Measurements from ENCODE around the gene PANK1.
"Not testable (repeated sequence)": the region's sequence is repeated elsewhere in the genome, so short reads cannot be mapped to it uniquely, and the experiment has no call there.

Gene PANK1

DNA sequence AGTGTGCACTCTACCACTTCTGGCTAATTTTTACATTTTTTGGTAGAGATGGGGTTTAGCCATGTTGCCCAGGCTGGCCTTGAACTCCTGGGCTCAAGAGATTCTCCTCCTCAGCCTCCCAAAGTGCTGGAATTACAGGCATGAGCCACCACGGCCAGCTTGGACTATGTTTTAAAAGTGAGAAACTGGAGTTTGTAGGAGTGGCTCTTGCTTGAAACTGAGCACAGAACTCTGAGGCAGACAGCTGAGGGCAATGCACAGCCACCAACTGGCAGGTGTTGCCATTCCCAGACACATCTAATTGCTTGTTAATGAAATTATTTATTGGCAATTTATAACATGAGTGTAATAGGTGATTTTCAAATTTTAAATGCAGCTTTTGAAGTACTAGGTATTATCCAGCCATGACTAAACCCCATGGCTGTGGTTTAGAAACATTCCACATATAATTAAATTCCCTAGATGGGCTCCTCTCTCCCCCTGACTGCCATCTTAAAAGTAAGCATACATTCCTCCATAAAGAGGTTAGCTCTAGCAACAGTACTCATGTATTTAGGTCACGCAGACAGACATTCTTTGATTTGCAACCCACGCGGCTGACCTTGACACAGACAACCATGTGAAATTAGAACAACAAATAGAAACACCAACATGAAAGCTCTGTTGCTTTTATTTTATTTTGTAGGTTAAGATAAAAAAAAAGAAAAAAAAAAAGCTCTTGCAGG lies 19.8 kb downstream of the PANK1 start:
- no peak for ATAC-seq (replicated peaks)
- DNase-seq, result no peak
- Mint-ChIP-seq H3K27ac (no peak overlapping the region), H3K9me3 (peaks cover 0 to 2% of the 10 kb centered on the region in 2 donors), H3K4me1 (ENCODE audit: low read depth in 2 of 2) (no peaks in the 10 kb centered on the region), H3K4me3 (no peak overlapping the region), H3K27me3 (no peaks in the 10 kb centered on the region), H3K36me3 (ENCODE audit: insufficient read depth) (no peaks in the 10 kb centered on the region)

DNA sequence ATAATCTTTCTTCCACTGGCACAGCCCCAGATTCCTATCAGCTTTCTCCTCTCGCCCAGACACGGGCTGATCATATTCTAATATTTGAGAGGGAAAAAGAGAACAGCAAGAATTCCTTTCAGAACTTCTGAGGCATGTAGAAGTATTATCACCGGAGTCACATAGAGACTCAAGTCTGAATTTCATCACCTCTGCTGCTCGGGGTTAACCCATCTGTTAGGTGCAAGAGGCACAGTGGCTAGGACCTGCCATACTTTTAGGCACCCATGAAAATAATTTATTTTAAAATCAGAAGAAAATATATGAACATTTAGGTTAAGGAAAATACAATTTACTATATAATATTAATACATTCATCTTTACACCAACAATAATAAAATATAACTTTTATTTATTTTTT lies 21.0 kb downstream of the PANK1 start:
- Mint-ChIP-seq H3K36me3 (ENCODE audit: insufficient read depth) (no peaks in the 10 kb centered on the region), H3K4me3 (no peak overlapping the region), H3K4me1 (ENCODE audit: low read depth in 2 of 2) (no peaks in the 10 kb centered on the region), H3K27me3 (no peaks in the 10 kb centered on the region), H3K9me3 (peaks cover 0 to 8% of the 10 kb centered on the region in 2 donors), H3K27ac (no peak overlapping the region)
- ATAC-seq (replicated peaks) (no peak), DNase-seq (no peak)

DNA sequence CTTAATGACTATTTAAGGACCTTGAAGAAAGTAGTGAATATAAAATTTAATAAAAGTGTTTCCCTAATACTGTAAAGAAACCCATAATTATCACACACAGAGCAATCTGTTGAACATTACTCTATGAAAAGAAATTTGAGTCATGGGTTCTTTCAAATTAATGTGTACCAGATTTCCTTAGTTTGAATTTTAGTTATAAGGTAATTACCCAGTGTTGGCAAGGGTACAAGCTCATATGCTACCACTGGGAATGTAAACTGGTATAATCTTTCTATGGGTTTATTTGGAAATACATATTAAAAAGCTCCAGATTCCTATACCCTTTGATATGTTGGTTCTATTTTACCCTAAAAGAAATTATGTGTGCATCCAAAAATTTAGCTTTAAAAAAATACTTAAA lies 22.9 kb downstream of the PANK1 start:
- no peak for DNase-seq
- no peak for ATAC-seq (replicated peaks)

DNA sequence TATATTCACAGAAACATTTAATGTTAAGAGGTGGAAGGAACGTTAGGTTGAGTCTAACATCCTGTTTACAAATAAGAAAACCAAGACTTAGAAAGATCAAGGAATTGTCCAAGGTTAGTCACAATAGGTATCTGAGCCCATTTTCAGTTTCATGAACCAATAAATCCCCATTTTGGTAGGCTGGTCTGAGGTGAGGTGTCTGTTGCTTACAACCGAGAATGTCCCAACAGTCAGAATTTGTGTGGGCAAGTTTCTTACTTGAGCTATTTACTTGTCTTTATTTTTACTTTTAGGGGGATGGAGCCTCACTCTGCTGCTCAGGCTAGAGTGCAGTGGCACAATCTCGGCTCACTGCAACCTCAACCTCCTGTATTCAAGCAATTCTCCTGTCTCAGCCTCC lies 23.6 kb downstream of the PANK1 start:
- ATAC-seq (replicated peaks) (no peak), DNase-seq (no peak)
- H3K4me3 Mint-ChIP-seq, result no peak overlapping the region
- H3K4me1 Mint-ChIP-seq (ENCODE audit: low read depth in 2 of 2), result no peaks in the 10 kb centered on the region
- peaks cover 0 to 8% of the 10 kb centered on the region in 2 donors for H3K9me3 Mint-ChIP-seq
- no peaks in the 10 kb centered on the region for H3K27me3 Mint-ChIP-seq
- no peak overlapping the region for H3K27ac Mint-ChIP-seq
- H3K36me3 Mint-ChIP-seq (ENCODE audit: insufficient read depth), result no peaks in the 10 kb centered on the region

More for the DNA sequence above, 22.9 kb downstream of the PANK1 start:
- no peak overlapping the region for H3K4me3 Mint-ChIP-seq
- no peaks in the 10 kb centered on the region for H3K36me3 Mint-ChIP-seq (ENCODE audit: insufficient read depth)
- no peaks in the 10 kb centered on the region for H3K4me1 Mint-ChIP-seq (ENCODE audit: low read depth in 2 of 2)
- H3K27me3 Mint-ChIP-seq, result no peaks in the 10 kb centered on the region
- H3K9me3 Mint-ChIP-seq, result peaks cover 0 to 8% of the 10 kb centered on the region in 2 donors
- H3K27ac Mint-ChIP-seq, result no peak overlapping the region

DNA sequence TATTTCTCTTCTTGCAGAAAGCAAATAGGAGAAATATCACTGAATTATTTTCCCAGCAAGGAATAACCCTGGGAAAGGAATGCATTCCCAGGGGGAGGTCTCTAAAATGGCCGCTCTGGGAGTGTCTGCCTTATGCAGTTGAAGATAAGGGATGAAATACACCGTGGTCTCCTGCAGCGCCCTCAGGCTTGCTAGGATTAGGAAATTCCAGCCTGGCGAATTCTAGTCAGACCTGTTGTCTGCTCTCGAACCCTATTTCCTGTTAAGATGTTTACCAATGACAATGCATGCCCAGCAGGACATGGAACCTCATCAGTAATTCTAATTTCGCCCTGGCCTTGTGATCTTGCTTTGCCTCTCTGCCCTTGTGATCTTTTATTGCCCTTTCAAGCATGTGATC lies 24.7 kb downstream of the PANK1 start:
- DNase-seq; ATAC-seq (replicated peaks); H3K27me3 Mint-ChIP-seq; H3K4me3 Mint-ChIP-seq; H3K27ac Mint-ChIP-seq; H3K36me3 Mint-ChIP-seq (ENCODE audit: insufficient read depth); H3K9me3 Mint-ChIP-seq; H3K4me1 Mint-ChIP-seq (ENCODE audit: low read depth in 2 of 2): not testable (repeated sequence)

DNA sequence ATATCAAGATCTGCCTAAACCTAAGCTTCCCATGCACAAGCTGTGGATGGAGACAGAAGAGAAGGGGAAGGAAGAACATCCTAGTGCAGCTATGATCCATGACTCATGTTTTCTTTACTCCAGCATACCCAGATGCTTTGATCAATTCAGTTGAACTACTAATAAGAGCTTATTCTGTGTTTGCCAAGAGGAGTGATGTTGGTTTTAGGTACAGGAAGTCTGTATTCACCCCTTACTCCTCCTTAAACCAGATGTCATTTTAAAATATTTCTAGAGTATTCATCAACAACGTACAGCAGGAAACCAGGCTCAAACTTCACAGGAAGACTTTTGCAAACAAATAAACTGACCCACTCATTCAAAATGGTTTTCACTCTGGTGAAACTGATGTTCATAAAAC lies 29.2 kb downstream of the PANK1 start:
- peaks cover 0 to 8% of the 10 kb centered on the region in 2 donors for H3K9me3 Mint-ChIP-seq
- peak overlapping the region; percentile 32 to 36 for H3K27ac Mint-ChIP-seq
- DNase-seq (no peak), ATAC-seq (replicated peaks) (no peak)
- peaks cover 7 to 9% of the 10 kb centered on the region in 2 donors for H3K4me1 Mint-ChIP-seq (ENCODE audit: low read depth in 2 of 2)
- H3K36me3 Mint-ChIP-seq (ENCODE audit: insufficient read depth), result no peaks in the 10 kb centered on the region
- no peak overlapping the region for H3K4me3 Mint-ChIP-seq
- H3K27me3 Mint-ChIP-seq, result no peaks in the 10 kb centered on the region

DNA sequence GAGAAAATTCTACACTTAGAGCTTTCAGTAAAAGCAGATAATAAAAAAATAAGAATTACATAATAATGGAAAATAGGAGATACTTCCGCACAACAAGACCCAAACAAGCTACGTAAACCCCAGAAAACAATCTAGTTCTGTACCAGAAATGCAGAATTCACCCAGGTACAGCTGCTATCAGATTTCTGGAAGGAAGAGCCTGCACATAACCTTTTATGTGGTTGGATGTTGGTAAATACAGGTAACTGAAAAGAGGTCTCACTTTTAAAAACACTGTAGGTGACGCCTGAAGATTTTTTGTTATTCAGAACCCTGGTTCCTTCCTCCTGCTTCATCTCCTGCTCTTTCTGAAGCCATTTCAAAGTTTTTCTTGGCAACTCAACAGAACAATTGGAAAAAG lies 29.9 kb downstream of the PANK1 start:
- peaks cover 0 to 5% of the 10 kb centered on the region in 2 donors for H3K9me3 Mint-ChIP-seq
- DNase-seq (no peak), ATAC-seq (replicated peaks) (peak; percentile 67)
- no peaks in the 10 kb centered on the region for H3K27me3 Mint-ChIP-seq
- H3K27ac Mint-ChIP-seq, result peak overlapping the region; percentile 17 to 36
- no peaks in the 10 kb centered on the region for H3K36me3 Mint-ChIP-seq (ENCODE audit: insufficient read depth)
- peak overlapping the region in 1 of 2 donors; percentile 1 for H3K4me3 Mint-ChIP-seq
- H3K4me1 Mint-ChIP-seq (ENCODE audit: low read depth in 2 of 2), result peaks cover 7 to 9% of the 10 kb centered on the region in 2 donors

DNA sequence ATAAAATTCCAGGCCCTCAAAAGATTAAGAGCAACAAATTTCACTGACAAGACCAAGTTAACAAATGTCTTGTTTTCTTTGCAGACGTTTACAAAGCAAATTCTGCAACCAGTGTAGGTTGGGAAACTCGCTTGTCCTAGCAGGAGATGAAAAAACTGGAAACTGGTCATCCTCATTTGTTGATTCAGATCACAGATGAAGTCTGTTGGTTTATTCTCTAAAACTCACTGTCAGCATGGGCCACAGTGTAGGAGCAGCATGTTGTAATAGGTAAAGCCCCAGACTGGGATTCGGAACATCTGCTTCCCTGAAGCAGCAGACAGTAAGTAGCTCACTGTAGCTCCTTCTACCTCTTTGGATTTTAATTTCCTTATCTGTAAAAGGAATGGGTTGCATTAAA lies 31.5 kb downstream of the PANK1 start:
- DNase-seq, result no peak
- Mint-ChIP-seq H3K27ac (no peak overlapping the region), H3K27me3 (no peaks in the 10 kb centered on the region), H3K36me3 (ENCODE audit: insufficient read depth) (no peaks in the 10 kb centered on the region), H3K4me3 (no peak overlapping the region), H3K9me3 (no peaks in the 10 kb centered on the region), H3K4me1 (ENCODE audit: low read depth in 2 of 2) (peaks cover 7 to 9% of the 10 kb centered on the region in 2 donors)
- ATAC-seq (replicated peaks), result no peak

DNA sequence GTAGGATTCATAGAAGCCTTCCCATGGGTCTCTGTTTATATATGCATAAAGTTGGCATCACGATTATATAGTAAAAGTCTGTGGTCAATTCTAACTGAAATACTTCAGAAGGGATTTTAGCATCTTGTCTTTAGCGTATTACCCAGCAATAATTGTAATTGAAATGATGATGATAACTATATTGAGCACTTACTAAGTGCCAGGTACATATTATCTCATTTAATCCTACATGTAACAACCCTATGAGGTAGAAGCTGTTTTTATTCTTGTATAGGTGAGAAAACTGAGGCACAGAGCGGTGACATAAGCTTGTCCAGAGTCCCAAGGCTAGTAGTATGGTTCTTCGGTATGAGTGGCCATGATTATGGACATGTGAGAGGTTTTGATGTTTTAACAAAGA lies 33.8 kb downstream of the PANK1 start:
- no peak for ATAC-seq (replicated peaks)
- Mint-ChIP-seq H3K36me3 (ENCODE audit: insufficient read depth) (no peaks in the 10 kb centered on the region), H3K27ac (no peak overlapping the region)

DNA sequence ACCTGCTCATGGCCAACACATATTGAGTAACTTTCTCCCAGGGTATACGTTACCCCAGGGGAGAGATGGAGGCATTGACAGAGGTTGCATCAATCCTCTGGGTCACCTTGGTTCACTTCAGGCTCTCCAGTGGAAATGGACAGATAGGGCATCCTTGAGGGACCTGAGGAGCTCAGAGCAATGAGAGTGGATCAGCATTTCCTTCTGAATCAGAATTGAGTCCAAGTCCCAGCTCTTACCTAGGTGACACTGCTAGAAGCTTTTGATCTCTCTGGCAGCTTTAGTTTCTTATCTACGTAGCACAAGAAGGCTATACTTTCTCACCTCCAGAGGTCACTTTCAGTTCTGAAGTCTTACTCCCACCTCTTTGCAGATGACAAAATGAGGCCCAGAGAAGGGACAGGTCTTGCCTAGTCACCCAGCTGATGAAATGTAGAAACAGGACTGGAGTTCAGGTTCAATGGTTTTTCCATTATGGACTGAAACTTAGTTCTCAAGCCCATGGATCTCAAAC lies 35.2 kb downstream of the PANK1 start:
- ATAC-seq (replicated peaks), result no peak

More for the DNA sequence above, 33.8 kb downstream of the PANK1 start:
- Mint-ChIP-seq H3K27me3 (no peaks in the 10 kb centered on the region), H3K4me3 (no peak overlapping the region), H3K9me3 (no peaks in the 10 kb centered on the region), H3K4me1 (ENCODE audit: low read depth in 2 of 2) (peaks cover 7 to 9% of the 10 kb centered on the region in 2 donors)
- DNase-seq, result no peak

DNA sequence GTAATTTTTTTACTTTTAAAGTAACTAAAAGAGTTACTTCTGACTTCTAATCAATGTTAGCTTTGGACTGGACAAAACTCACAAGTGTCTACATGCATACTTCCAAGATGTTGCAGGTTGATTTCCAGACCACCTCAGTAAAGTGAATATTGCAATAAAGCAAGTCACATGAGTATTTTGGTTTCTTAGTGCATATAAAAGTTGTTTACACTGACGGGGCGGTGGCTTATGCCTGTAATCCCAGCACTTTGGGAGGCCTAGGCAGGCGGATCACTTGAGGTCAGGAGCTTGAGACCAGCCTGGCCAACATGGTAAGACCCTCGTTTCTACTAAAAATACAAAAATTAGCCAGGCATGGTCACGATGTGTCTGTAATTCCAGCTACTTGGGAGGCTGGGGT lies 40.8 kb downstream of the PANK1 start:
- Mint-ChIP-seq H3K36me3 (ENCODE audit: insufficient read depth) (peaks cover 3% of the 10 kb centered on the region), H3K27me3 (no peaks in the 10 kb centered on the region), H3K4me1 (ENCODE audit: low read depth in 2 of 2) (no peaks in the 10 kb centered on the region), H3K4me3 (no peak overlapping the region), H3K9me3 (no peaks in the 10 kb centered on the region), H3K27ac (no peak overlapping the region)
- DNase-seq, result no peak
- ATAC-seq (replicated peaks), result no peak

More for the DNA sequence above, 35.2 kb downstream of the PANK1 start:
- Mint-ChIP-seq H3K4me1 (ENCODE audit: low read depth in 2 of 2) (peaks cover 0 to 5% of the 10 kb centered on the region in 2 donors), H3K27me3 (no peaks in the 10 kb centered on the region), H3K27ac (peak overlapping the region in 1 of 2 donors; percentile 44), H3K36me3 (ENCODE audit: insufficient read depth) (no peaks in the 10 kb centered on the region), H3K9me3 (no peaks in the 10 kb centered on the region), H3K4me3 (no peak overlapping the region)
- DNase-seq, result no peak

DNA sequence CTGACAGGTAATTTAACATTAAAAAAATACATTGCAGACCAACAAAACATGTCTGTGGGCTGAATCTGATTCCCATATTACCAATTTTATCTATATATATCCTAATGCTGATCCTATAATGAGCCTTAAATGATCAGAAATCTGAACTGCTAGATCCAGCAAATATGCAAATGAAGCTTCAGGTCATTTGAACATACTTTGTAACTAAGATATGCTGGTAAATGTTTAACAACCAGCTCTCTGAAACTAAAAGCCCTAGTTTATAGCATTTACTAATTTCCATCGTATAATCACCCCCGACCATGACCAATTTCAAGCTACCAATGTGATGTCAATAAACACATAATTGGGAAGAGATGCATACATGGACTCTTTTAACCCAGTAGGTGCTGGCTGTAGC lies 42.1 kb downstream of the PANK1 start:
- Mint-ChIP-seq H3K36me3 (ENCODE audit: insufficient read depth) (peaks cover 3% of the 10 kb centered on the region), H3K27ac (no peak overlapping the region), H3K4me3 (no peak overlapping the region), H3K4me1 (ENCODE audit: low read depth in 2 of 2) (no peaks in the 10 kb centered on the region), H3K27me3 (no peaks in the 10 kb centered on the region), H3K9me3 (no peaks in the 10 kb centered on the region)
- no peak for ATAC-seq (replicated peaks)
- DNase-seq, result no peak

DNA sequence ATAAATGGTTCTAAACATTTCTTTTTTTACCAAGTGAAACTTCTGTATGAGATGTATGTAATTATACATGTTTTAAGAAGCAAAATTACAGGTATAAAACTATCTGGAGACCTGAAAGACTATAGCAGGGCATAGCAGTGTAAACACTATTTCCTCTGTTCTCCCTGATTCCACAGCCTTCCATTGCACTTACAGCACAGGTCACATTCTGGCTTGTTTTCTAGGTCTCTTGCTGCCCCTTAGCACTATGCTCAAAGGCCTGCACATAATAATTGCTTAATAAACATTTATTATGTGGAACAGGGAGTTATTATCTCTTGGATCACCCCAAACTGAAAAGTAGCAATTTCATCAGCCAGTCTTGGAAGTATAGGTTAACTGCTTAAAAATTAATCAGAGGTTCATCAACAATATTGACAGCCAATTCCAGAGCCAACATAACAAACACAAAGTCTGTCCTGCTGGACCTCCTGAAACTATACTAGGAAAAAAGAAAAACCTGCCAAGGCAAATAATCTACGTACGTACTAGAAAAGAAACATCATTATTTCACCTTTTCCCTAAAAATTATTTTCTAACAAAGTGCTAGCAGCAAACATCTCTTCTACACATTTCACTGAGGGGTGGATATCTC lies 43.2 kb downstream of the PANK1 start:
- Mint-ChIP-seq H3K36me3 (ENCODE audit: insufficient read depth) (peaks cover 3% of the 10 kb centered on the region), H3K27me3 (no peaks in the 10 kb centered on the region), H3K27ac (no peak overlapping the region), H3K4me3 (no peak overlapping the region), H3K9me3 (no peaks in the 10 kb centered on the region), H3K4me1 (ENCODE audit: low read depth in 2 of 2) (no peaks in the 10 kb centered on the region)
- DNase-seq, result no peak
- ATAC-seq (replicated peaks), result no peak

DNA sequence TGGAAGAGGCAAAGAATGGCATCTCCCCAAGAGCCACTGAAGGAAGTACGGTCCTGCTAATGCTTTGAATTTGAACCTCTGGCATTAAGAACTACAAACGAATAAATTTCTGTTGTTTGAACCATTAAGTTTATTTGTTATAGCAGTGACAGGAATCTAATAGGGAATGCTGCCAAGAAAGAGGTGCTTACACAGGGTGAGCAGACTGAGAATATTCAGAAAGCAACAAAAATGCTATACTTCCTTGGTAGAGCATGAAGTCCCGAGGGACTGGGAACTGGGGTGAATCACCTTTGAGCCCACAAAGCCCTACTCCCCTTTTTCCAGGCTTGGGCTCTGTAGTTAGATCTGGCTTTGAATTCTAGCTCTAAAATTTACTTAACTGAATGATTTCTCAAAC lies 45.0 kb downstream of the PANK1 start:
- ATAC-seq (replicated peaks), result no peak
- H3K4me3 Mint-ChIP-seq, result no peak overlapping the region
- H3K27ac Mint-ChIP-seq, result no peak overlapping the region
- H3K4me1 Mint-ChIP-seq (ENCODE audit: low read depth in 2 of 2), result no peaks in the 10 kb centered on the region
- no peak for DNase-seq
- H3K36me3 Mint-ChIP-seq (ENCODE audit: insufficient read depth), result peaks cover 3% of the 10 kb centered on the region
- H3K27me3 Mint-ChIP-seq, result no peaks in the 10 kb centered on the region
- H3K9me3 Mint-ChIP-seq, result no peaks in the 10 kb centered on the region

All from effector memory CD8-positive, alpha-beta T cell (primary cell).